Nucleus accumbens (tissue), 56 donors: Measurements from ENCODE around the gene CAMTA2.
A peak's percentile ranks its signal among the peaks of the same experiment; 100 is the strongest.

Source experiments
- DNase-seq, 56 donors: peaks; one replicate each; lab custom pipeline; 2025; lab: John Stamatoyannopoulos, UW

The CAMTA2 gene

GRCh38 chr17:4969551-4970173 is 17.8 kb downstream of the CAMTA2 start:
- DNase-seq, result no peak

- peak in 3 of 56 donors; percentile 15 to 37 (median 17) for DNase-seq
Observed at GRCh38 chr17:4969047-4969550, 18.4 kb downstream of the CAMTA2 start.

- peak in 9 of 56 donors; percentile 15 to 48 (median 39) for DNase-seq
Observed at GRCh38 chr17:4968486-4969046, 18.9 kb downstream of the CAMTA2 start.

- peak in 55 of 56 donors; percentile 83 to 100 (median 98) for DNase-seq
Observed at GRCh38 chr17:4967539-4968485, 19.7 kb downstream of the CAMTA2 start, which contains the start of gene SPAG7. Gene SPAG7, minus strand, starts transcription at chr17:4967817. Its CDS starts 13 bp downstream, at chr17:4967804.

GRCh38 chr17:4966844-4967538 is 20.5 kb downstream of the CAMTA2 start:
- peak in 55 of 56 donors; percentile 43 to 100 (median 99) for DNase-seq

GRCh38 chr17:4965311-4965986 is 22.0 kb downstream of the CAMTA2 start:
- DNase-seq, result no peak

GRCh38 chr17:4960279-4960922 is 27.1 kb downstream of the CAMTA2 start:
- DNase-seq, result no peak

- DNase-seq, result no peak
Observed at GRCh38 chr17:4959261-4959965, 28.1 kb downstream of the CAMTA2 start.

GRCh38 chr17:4958102-4958501 is 29.4 kb downstream of the CAMTA2 start:
- no peak for DNase-seq

GRCh38 chr17:4956493-4957061 is 30.9 kb downstream of the CAMTA2 start:
- no peak for DNase-seq

GRCh38 chr17:4955091-4955490 is 32.4 kb downstream of the CAMTA2 start:
- no peak for DNase-seq

GRCh38 chr17:4953451-4953961 is 34.0 kb downstream of the CAMTA2 start:
- no peak for DNase-seq

- DNase-seq, result no peak
Observed at GRCh38 chr17:4951486-4951885, 36.0 kb downstream of the CAMTA2 start.

GRCh38 chr17:4950746-4951204 is 36.7 kb downstream of the CAMTA2 start, which contains the start of gene ENO3:
Gene ENO3, plus strand, starts transcription at chr17:4951119. Its CDS starts 711 bp downstream, at chr17:4951830.
- DNase-seq, result no peak

- DNase-seq, result peak in 3 of 56 donors; percentile 13 to 33 (median 21)
Observed at GRCh38 chr17:4950075-4950745, 37.3 kb downstream of the CAMTA2 start.

GRCh38 chr17:4949321-4950074 is 38.0 kb downstream of the CAMTA2 start:
- DNase-seq, result peak in 22 of 56 donors; percentile 27 to 82 (median 52)
